ENCODE results near the gene AGO1.

AGO1 gene

GRCh38 chr1:35924838-35925237 is 41.8 kb downstream of the AGO1 start:
- no peaks in the 10 kb centered on the region for H3K27me3 ChIP-seq (ENCODE audit: insufficient read depth, low read length)
- no peak overlapping the region for H3K9ac ChIP-seq (ENCODE audit: low read length)
- H3K4me2 ChIP-seq (ENCODE audit: low read length), result no peak overlapping the region
- no peak overlapping the region for H3K14ac ChIP-seq (ENCODE audit: low read length)
- no peaks in the 10 kb centered on the region for H3K79me2 ChIP-seq (ENCODE audit: control insufficient read depth, insufficient read depth, low read length, poor library complexity)
- no peak overlapping the region for H3K23ac ChIP-seq (ENCODE audit: low read length)
- no peak overlapping the region for H2BK12ac ChIP-seq (ENCODE audit: low read length)
- no peak overlapping the region for H3K18ac ChIP-seq (ENCODE audit: low read length)
- H3K27ac ChIP-seq (ENCODE audit: low read depth, low read length), result no peak overlapping the region
- no peaks in the 10 kb centered on the region for H3K4me1 ChIP-seq (ENCODE audit: control insufficient read depth in 1 of 2, insufficient read depth in 2 of 2, low read length in 2 of 2)
- H2AFZ ChIP-seq (ENCODE audit: insufficient read depth, low read length, poor library complexity), result no peak overlapping the region
- H4K12ac ChIP-seq (ENCODE audit: low read depth, low read length), result no peak overlapping the region
- no peak overlapping the region for H2BK5ac ChIP-seq (ENCODE audit: low read depth, low read length, poor library complexity)
- no peak for DNase-seq
- no peak overlapping the region for H3K4ac ChIP-seq (ENCODE audit: low read depth, low read length)
- WGBS (ENCODE audit: extremely low coverage, insufficient coverage, insufficient read length), result no CpG with 5 or more reads among the region's 1 CpG
- no peak overlapping the region for H3K4me3 ChIP-seq (ENCODE audit: low read depth, low read length)
- no peak overlapping the region for H4K8ac ChIP-seq (ENCODE audit: low read depth, low read length)
- H4K91ac ChIP-seq (ENCODE audit: low read depth, low read length), result no peak overlapping the region
- H3K79me1 ChIP-seq (ENCODE audit: low read length), result no peaks in the 10 kb centered on the region
- H3K9me3 ChIP-seq (ENCODE audit: insufficient read depth, low read depth, low read length), result no peaks in the 10 kb centered on the region
- H2AK5ac ChIP-seq (ENCODE audit: low read length), result no peak overlapping the region
- peaks cover 2 to 17% of the 10 kb centered on the region in 2 experiments for H3K36me3 ChIP-seq (ENCODE audit: control insufficient read depth in 1 of 2, insufficient read depth in 2 of 2, low read length in 2 of 2)
- no peak overlapping the region for H2BK120ac ChIP-seq (ENCODE audit: insufficient read depth, low read length, poor library complexity)

- H3K79me1 ChIP-seq (ENCODE audit: low read length), result peaks cover 7% of the 10 kb centered on the region
- H3K4me1 ChIP-seq (ENCODE audit: control insufficient read depth in 1 of 2, insufficient read depth in 2 of 2, low read length in 2 of 2), result peaks cover 0 to 3% of the 10 kb centered on the region in 2 experiments
- H2AFZ ChIP-seq (ENCODE audit: insufficient read depth, low read length, poor library complexity), result no peak overlapping the region
- H4K91ac ChIP-seq (ENCODE audit: low read depth, low read length), result no peak overlapping the region
- no peak overlapping the region for H3K4ac ChIP-seq (ENCODE audit: low read depth, low read length)
- H3K4me2 ChIP-seq (ENCODE audit: low read length), result no peak overlapping the region
- no peak overlapping the region for H4K12ac ChIP-seq (ENCODE audit: low read depth, low read length)
- no peak overlapping the region for H2AK5ac ChIP-seq (ENCODE audit: low read length)
- H3K14ac ChIP-seq (ENCODE audit: low read length), result no peak overlapping the region
- no peaks in the 10 kb centered on the region for H3K27me3 ChIP-seq (ENCODE audit: insufficient read depth, low read length)
- peaks cover 0 to 12% of the 10 kb centered on the region in 2 experiments for H3K36me3 ChIP-seq (ENCODE audit: control insufficient read depth in 1 of 2, insufficient read depth in 2 of 2, low read length in 2 of 2)
- H4K8ac ChIP-seq (ENCODE audit: low read depth, low read length), result no peak overlapping the region
- no peak overlapping the region for H2BK12ac ChIP-seq (ENCODE audit: low read length)
- no peak overlapping the region for H3K9ac ChIP-seq (ENCODE audit: low read length)
- WGBS (ENCODE audit: extremely low coverage, insufficient coverage, insufficient read length), result no CpG with 5 or more reads among the region's 4 CpGs
- H3K27ac ChIP-seq (ENCODE audit: low read depth, low read length), result no peak overlapping the region
- H2BK120ac ChIP-seq (ENCODE audit: insufficient read depth, low read length, poor library complexity), result no peak overlapping the region
- no peak overlapping the region for H2BK5ac ChIP-seq (ENCODE audit: low read depth, low read length, poor library complexity)
- H3K9me3 ChIP-seq (ENCODE audit: insufficient read depth, low read depth, low read length), result no peaks in the 10 kb centered on the region
- peaks cover 6% of the 10 kb centered on the region for H3K79me2 ChIP-seq (ENCODE audit: control insufficient read depth, insufficient read depth, low read length, poor library complexity)
- H3K18ac ChIP-seq (ENCODE audit: low read length), result no peak overlapping the region
- H3K23ac ChIP-seq (ENCODE audit: low read length), result no peak overlapping the region
- DNase-seq, result peak in 1 of 2 donors; percentile 4
- no peak overlapping the region for H3K4me3 ChIP-seq (ENCODE audit: low read depth, low read length)
These were observed 42.7 kb downstream of the AGO1 start for GRCh38 chr1:35925741-35926140.

- H3K4me1 ChIP-seq (ENCODE audit: control insufficient read depth in 1 of 2, insufficient read depth in 2 of 2, low read length in 2 of 2), result peaks cover 0 to 3% of the 10 kb centered on the region in 2 experiments
- H3K9me3 ChIP-seq (ENCODE audit: insufficient read depth, low read depth, low read length), result no peaks in the 10 kb centered on the region
- H3K27ac ChIP-seq (ENCODE audit: low read depth, low read length), result no peak overlapping the region
- no peak overlapping the region for H3K4me3 ChIP-seq (ENCODE audit: low read depth, low read length)
- no peak overlapping the region for H3K4me2 ChIP-seq (ENCODE audit: low read length)
- no peaks in the 10 kb centered on the region for H3K36me3 ChIP-seq (ENCODE audit: control insufficient read depth in 1 of 2, insufficient read depth in 2 of 2, low read length in 2 of 2)
- no peak overlapping the region for H4K12ac ChIP-seq (ENCODE audit: low read depth, low read length)
- no peak overlapping the region for H3K14ac ChIP-seq (ENCODE audit: low read length)
- H4K8ac ChIP-seq (ENCODE audit: low read depth, low read length), result no peak overlapping the region
- peaks cover 14% of the 10 kb centered on the region for H3K79me1 ChIP-seq (ENCODE audit: low read length)
- no peak overlapping the region for H3K18ac ChIP-seq (ENCODE audit: low read length)
- H3K23ac ChIP-seq (ENCODE audit: low read length), result no peak overlapping the region
- no peak overlapping the region for H4K91ac ChIP-seq (ENCODE audit: low read depth, low read length)
- no peak overlapping the region for H2BK120ac ChIP-seq (ENCODE audit: insufficient read depth, low read length, poor library complexity)
- no peak overlapping the region for H2AFZ ChIP-seq (ENCODE audit: insufficient read depth, low read length, poor library complexity)
- peaks cover 11% of the 10 kb centered on the region for H3K79me2 ChIP-seq (ENCODE audit: control insufficient read depth, insufficient read depth, low read length, poor library complexity)
- no peak overlapping the region for H3K4ac ChIP-seq (ENCODE audit: low read depth, low read length)
- H2BK5ac ChIP-seq (ENCODE audit: low read depth, low read length, poor library complexity), result no peak overlapping the region
- WGBS (ENCODE audit: extremely low coverage, insufficient coverage, insufficient read length), result no CpG with 5 or more reads among the region's 3 CpGs
- H2BK12ac ChIP-seq (ENCODE audit: low read length), result no peak overlapping the region
- no peak for DNase-seq
- H2AK5ac ChIP-seq (ENCODE audit: low read length), result no peak overlapping the region
- no peaks in the 10 kb centered on the region for H3K27me3 ChIP-seq (ENCODE audit: insufficient read depth, low read length)
- no peak overlapping the region for H3K9ac ChIP-seq (ENCODE audit: low read length)
These were observed 44.5 kb downstream of the AGO1 start for GRCh38 chr1:35927472-35927871.

GRCh38 chr1:35929730-35930592 is 47.0 kb downstream of the AGO1 start:
- peak overlapping the region; percentile 99 for H3K27ac ChIP-seq (ENCODE audit: low read depth, low read length)
- H3K14ac ChIP-seq (ENCODE audit: low read length), result peak overlapping the region; percentile 100
- H3K18ac ChIP-seq (ENCODE audit: low read length), result no peak overlapping the region
- no peaks in the 10 kb centered on the region for H3K27me3 ChIP-seq (ENCODE audit: insufficient read depth, low read length)
- H4K12ac ChIP-seq (ENCODE audit: low read depth, low read length), result peak overlapping the region; percentile 96
- peak overlapping the region; percentile 94 for H4K8ac ChIP-seq (ENCODE audit: low read depth, low read length)
- H2BK120ac ChIP-seq (ENCODE audit: insufficient read depth, low read length, poor library complexity), result peak overlapping the region; percentile 97
- no peak overlapping the region for H3K23ac ChIP-seq (ENCODE audit: low read length)
- peaks cover 14% of the 10 kb centered on the region for H3K79me1 ChIP-seq (ENCODE audit: low read length)
- H3K4ac ChIP-seq (ENCODE audit: low read depth, low read length), result peak overlapping the region; percentile 40
- no peak overlapping the region for H2AK5ac ChIP-seq (ENCODE audit: low read length)
- H3K36me3 ChIP-seq (ENCODE audit: control insufficient read depth in 1 of 2, insufficient read depth in 2 of 2, low read length in 2 of 2), result no peaks in the 10 kb centered on the region
- peak overlapping the region; percentile 24 for H3K9ac ChIP-seq (ENCODE audit: low read length)
- H3K79me2 ChIP-seq (ENCODE audit: control insufficient read depth, insufficient read depth, low read length, poor library complexity), result peaks cover 11% of the 10 kb centered on the region
- peak overlapping the region; percentile 85 for H2AFZ ChIP-seq (ENCODE audit: insufficient read depth, low read length, poor library complexity)
- no peaks in the 10 kb centered on the region for H3K9me3 ChIP-seq (ENCODE audit: insufficient read depth, low read depth, low read length)
- peak overlapping the region; percentile 100 for H4K91ac ChIP-seq (ENCODE audit: low read depth, low read length)
- H3K4me3 ChIP-seq (ENCODE audit: low read depth, low read length), result peak overlapping the region; percentile 94
- peak overlapping the region; percentile 63 for H3K4me2 ChIP-seq (ENCODE audit: low read length)
- peak; percentile 17 to 50 for DNase-seq
- no peak overlapping the region for H2BK5ac ChIP-seq (ENCODE audit: low read depth, low read length, poor library complexity)
- WGBS (ENCODE audit: extremely low coverage, insufficient coverage, insufficient read length), result no CpG with 5 or more reads among the region's 15 CpGs
- peak overlapping the region; percentile 42 for H2BK12ac ChIP-seq (ENCODE audit: low read length)
- H3K4me1 ChIP-seq (ENCODE audit: control insufficient read depth in 1 of 2, insufficient read depth in 2 of 2, low read length in 2 of 2), result peaks cover 0 to 3% of the 10 kb centered on the region in 2 experiments

Data from trophoblast cell (in vitro differentiated cells and primary cell).